Common myeloid progenitor, CD34-positive (primary cell): Measurements from ENCODE around the gene LARGE2.
"Not testable (repeated sequence)": the region's sequence is repeated elsewhere in the genome, so short reads cannot be mapped to it uniquely, and the experiment has no call there.

Experiments used
- CTCF ChIA-PET: fragments of 350-600 bp; sonication (Branson Sonifier 250); formaldehyde crosslinking; loops from one replicate; lab custom pipeline; 2021; ENCODE audit warnings: antibody characterized with exemption; lab: Charles Lee
- POLR2A ChIA-PET: fragments of 350-600 bp; sonication (Branson Sonifier 250); formaldehyde crosslinking; loops from one replicate; lab custom pipeline; 2021; ENCODE audit warnings: antibody characterized with exemption; lab: Charles Lee
- DNase-seq, 3 donors: peaks; one replicate each; pipeline versions ENCODE4 v3.0.0 to v3.0.0-alpha.2; 2013
- H3K27ac ChIP-seq, 2 experiments: 1 replicate in 1 of 2; 2 replicates in 1 of 2; pipeline ENCODE4 v1.7.0; 2013; ENCODE audit warnings: inconsistent platforms in 2 of 2, low read length in 2 of 2, mild to moderate bottlenecking in 2 of 2, low read depth in 1 of 2, moderate library complexity in 1 of 2; ENCODE audit not compliant: severe bottlenecking in 2 of 2, insufficient read depth in 1 of 2, poor library complexity in 1 of 2
- H3K27me3 ChIP-seq, 5 experiments: replicated peaks in 2 of 5; 1 replicate in 3 of 5; 2 replicates in 2 of 5; pipeline versions ENCODE4 v1.6.1 to v1.7.0; 2013; ENCODE audit warnings: low read length in 4 of 5, mild to moderate bottlenecking in 2 of 5, moderate library complexity in 2 of 5, inconsistent platforms in 1 of 5; ENCODE audit not compliant: insufficient read depth in 5 of 5, control insufficient read depth in 4 of 5
- H3K36me3 ChIP-seq, 4 experiments: 1 replicate in 2 of 4; 2 replicates in 2 of 4; pipeline versions ENCODE4 v1.6.1 to v1.7.0; 2013; ENCODE audit warnings: low read length in 3 of 4, control low read depth in 1 of 4, mild to moderate bottlenecking in 1 of 4; ENCODE audit not compliant: control insufficient read depth in 4 of 4, insufficient read depth in 4 of 4
- H3K4me1 ChIP-seq, 4 experiments: 1 replicate in 3 of 4; 2 replicates in 1 of 4; pipeline versions ENCODE4 v1.6.1 to v1.7.1; 2013; ENCODE audit warnings: low read length in 3 of 4, mild to moderate bottlenecking in 3 of 4, control low read depth in 1 of 4, inconsistent platforms in 1 of 4, moderate library complexity in 1 of 4; ENCODE audit not compliant: control insufficient read depth in 4 of 4, insufficient read depth in 4 of 4; ENCODE audit errors: control extremely low read depth in 1 of 4
- H3K4me3 ChIP-seq, 7 experiments: 1 replicate in 4 of 7; 2 replicates in 3 of 7; pipeline versions ENCODE4 v1.5.1 to v1.7.0; 2013; ENCODE audit warnings: mild to moderate bottlenecking in 7 of 7, low read length in 6 of 7, moderate library complexity in 6 of 7, inconsistent platforms in 2 of 7, low read depth in 2 of 7, control low read depth in 1 of 7; ENCODE audit not compliant: insufficient read depth in 4 of 7, control insufficient read depth in 1 of 7; ENCODE audit errors: extremely low read depth in 1 of 7
- H3K9me3 ChIP-seq, 5 experiments: 1 replicate in 4 of 5; 2 replicates in 1 of 5; pipeline versions ENCODE4 v1.6.1 to v1.7.1; 2013; ENCODE audit warnings: low read length in 4 of 5, mild to moderate bottlenecking in 2 of 5, inconsistent platforms in 1 of 5, low read depth in 1 of 5, moderate library complexity in 1 of 5; ENCODE audit not compliant: control insufficient read depth in 4 of 5, insufficient read depth in 2 of 5; ENCODE audit errors: control extremely low read depth in 1 of 5
- WGBS: methylation state at CpG from one replicate; pipeline ENCODE4 v1.1.5; 2013; ENCODE audit not compliant: insufficient coverage; 5-methylcytosine and 5-hydroxymethylcytosine counted together

LARGE2 gene

GRCh38 chr11:45901626-45902025 is 20.8 kb upstream of the LARGE2 start:
- Histone ChIP-seq H3K27ac (no peak overlapping the region), H3K36me3 (no peaks in the 10 kb centered on the region), H3K4me3 (no peak overlapping the region), H3K4me1 (peaks cover 0 to 23% (median 12%) of the 10 kb centered on the region in 4 experiments), H3K27me3 (peaks cover 0 to 54% (median 18%) of the 10 kb centered on the region in 5 experiments), H3K9me3 (no peaks in the 10 kb centered on the region)
- ChIA-PET CTCF (no interaction called here), POLR2A (no interaction called here)
- no peak for DNase-seq
- WGBS = 95% methylated on average over 6 of the region's 6 CpGs

- 98% methylated on average over 45 of the region's 56 CpGs for WGBS
- Histone ChIP-seq H3K9me3 (no peaks in the 10 kb centered on the region), H3K27me3 (peaks cover 0 to 44% (median 16%) of the 10 kb centered on the region in 5 experiments), H3K4me3 (no peak overlapping the region), H3K4me1 (peaks cover 0 to 23% (median 12%) of the 10 kb centered on the region in 4 experiments), H3K36me3 (no peaks in the 10 kb centered on the region), H3K27ac (no peak overlapping the region)
- ChIA-PET POLR2A (no interaction called here), CTCF (interaction anchor here (0.8 kb wide), 1 partner anchor 12 kb away, joined by 3 read pairs; no protein-coding TSS in a partner anchor)
- DNase-seq = no peak
Observed at GRCh38 chr11:45902452-45903380, 19.7 kb upstream of the LARGE2 start.

- Histone ChIP-seq H3K9me3 (no peaks in the 10 kb centered on the region), H3K4me3 (no peak overlapping the region), H3K4me1 (peaks cover 0 to 17% (median 7%) of the 10 kb centered on the region in 4 experiments), H3K27me3 (peaks cover 0 to 27% (median 9%) of the 10 kb centered on the region in 5 experiments), H3K27ac (no peak overlapping the region), H3K36me3 (peaks cover 0 to 5% (median 1%) of the 10 kb centered on the region in 4 experiments)
- no peak for DNase-seq
- 95% methylated on average over 13 of the region's 15 CpGs for WGBS
- POLR2A ChIA-PET = no interaction called here
- CTCF ChIA-PET = interaction anchor here (0.5 kb wide), 1 partner anchor 74 kb away, joined by 4 read pairs; no protein-coding TSS in a partner anchor
Observed at GRCh38 chr11:45904309-45904915, 18.0 kb upstream of the LARGE2 start.

- Histone ChIP-seq H3K27ac (no peak overlapping the region), H3K9me3 (no peaks in the 10 kb centered on the region), H3K27me3 (peaks cover 0 to 22% (median 9%) of the 10 kb centered on the region in 5 experiments), H3K4me3 (no peak overlapping the region), H3K4me1 (peaks cover 0 to 13% (median 4%) of the 10 kb centered on the region in 4 experiments), H3K36me3 (peaks cover 0 to 12% (median 7%) of the 10 kb centered on the region in 4 experiments)
- CTCF ChIA-PET = no interaction called here
- 95% methylated on average over 17 of the region's 19 CpGs for WGBS
- POLR2A ChIA-PET = interaction anchor here (0.6 kb wide), 1 partner anchor 40 kb away, joined by 3 read pairs; no protein-coding TSS in a partner anchor
- DNase-seq = no peak
Observed at GRCh38 chr11:45905095-45905494, 17.4 kb upstream of the LARGE2 start.

GRCh38 chr11:45905576-45905975 is 16.9 kb upstream of the LARGE2 start:
- DNase-seq, H3K9me3 ChIP-seq, H3K4me3 ChIP-seq, CTCF ChIA-PET, H3K27ac ChIP-seq: not testable (repeated sequence)
- WGBS = 52% methylated on average over 3 of the region's 6 CpGs
- H3K27me3 ChIP-seq = peaks cover 0 to 18% (median 7%) of the 10 kb centered on the region in 5 experiments
- POLR2A ChIA-PET = interaction anchor here (0.6 kb wide), 1 partner anchor 40 kb away, joined by 3 read pairs; no protein-coding TSS in a partner anchor
- H3K4me1 ChIP-seq = peaks cover 0 to 11% (median 2%) of the 10 kb centered on the region in 4 experiments
- H3K36me3 ChIP-seq = peaks cover 0 to 17% (median 11%) of the 10 kb centered on the region in 4 experiments

- H3K4me3 ChIP-seq = no peak overlapping the region
- CTCF ChIA-PET = interaction anchor here (0.7 kb wide), 1 partner anchor 19 kb away, joined by 3 read pairs; no protein-coding TSS in a partner anchor
- no peak for DNase-seq
- 59% methylated on average over 9 of the region's 19 CpGs for WGBS
- no peak overlapping the region for H3K27ac ChIP-seq
- H3K4me1 ChIP-seq = peaks cover 0 to 11% (median 2%) of the 10 kb centered on the region in 4 experiments
- H3K9me3 ChIP-seq = no peaks in the 10 kb centered on the region
- H3K27me3 ChIP-seq = peaks cover 0 to 12% (median 2%) of the 10 kb centered on the region in 5 experiments
- H3K36me3 ChIP-seq = peaks cover 0 to 23% (median 16%) of the 10 kb centered on the region in 4 experiments
- POLR2A ChIA-PET = no interaction called here
Observed at GRCh38 chr11:45906096-45906682, 16.3 kb upstream of the LARGE2 start.
